ENCODE data around the gene KCNC1. TPM values are rescaled to one million over a fixed set of nuclear protein-coding genes. Genes with fewer than 3 reads are reported as not detected.

The KCNC1 gene
- polyA plus RNA-seq, 1 donor from 2014 or later, result 8.9 TPM

- H3K9me3 ChIP-seq (ENCODE audit: low read length), result no peaks in the 10 kb centered on the region
- H3K27me3 ChIP-seq (ENCODE audit: insufficient read depth, low read depth, low read length), result no peaks in the 10 kb centered on the region
- H3K4me3 ChIP-seq (ENCODE audit: low read length), result no peak overlapping the region
- H3K27ac ChIP-seq (ENCODE audit: low read length), result no peak overlapping the region
- H3K79me2 ChIP-seq (replicated peaks; ENCODE audit: insufficient read depth, low read length), result no peaks in the 10 kb centered on the region
- no peaks in the 10 kb centered on the region for H3K9me2 ChIP-seq (ENCODE audit: insufficient read depth, low read length)
- H3K9ac ChIP-seq (ENCODE audit: low read length), result no peak overlapping the region
- no peaks in the 10 kb centered on the region for H4K20me1 ChIP-seq (ENCODE audit: insufficient read depth)
- TF ChIP-seq, protein P1, sequence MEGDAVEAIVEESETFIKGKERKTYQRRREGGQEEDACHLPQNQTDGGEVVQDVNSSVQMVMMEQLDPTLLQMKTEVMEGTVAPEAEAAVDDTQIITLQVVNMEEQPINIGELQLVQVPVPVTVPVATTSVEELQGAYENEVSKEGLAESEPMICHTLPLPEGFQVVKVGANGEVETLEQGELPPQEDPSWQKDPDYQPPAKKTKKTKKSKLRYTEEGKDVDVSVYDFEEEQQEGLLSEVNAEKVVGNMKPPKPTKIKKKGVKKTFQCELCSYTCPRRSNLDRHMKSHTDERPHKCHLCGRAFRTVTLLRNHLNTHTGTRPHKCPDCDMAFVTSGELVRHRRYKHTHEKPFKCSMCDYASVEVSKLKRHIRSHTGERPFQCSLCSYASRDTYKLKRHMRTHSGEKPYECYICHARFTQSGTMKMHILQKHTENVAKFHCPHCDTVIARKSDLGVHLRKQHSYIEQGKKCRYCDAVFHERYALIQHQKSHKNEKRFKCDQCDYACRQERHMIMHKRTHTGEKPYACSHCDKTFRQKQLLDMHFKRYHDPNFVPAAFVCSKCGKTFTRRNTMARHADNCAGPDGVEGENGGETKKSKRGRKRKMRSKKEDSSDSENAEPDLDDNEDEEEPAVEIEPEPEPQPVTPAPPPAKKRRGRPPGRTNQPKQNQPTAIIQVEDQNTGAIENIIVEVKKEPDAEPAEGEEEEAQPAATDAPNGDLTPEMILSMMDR (IDR thresholded peaks at IDR 0.05; ENCODE audit: poor library complexity, severe bottlenecking), result no peak
- TF ChIP-seq, protein P2, sequence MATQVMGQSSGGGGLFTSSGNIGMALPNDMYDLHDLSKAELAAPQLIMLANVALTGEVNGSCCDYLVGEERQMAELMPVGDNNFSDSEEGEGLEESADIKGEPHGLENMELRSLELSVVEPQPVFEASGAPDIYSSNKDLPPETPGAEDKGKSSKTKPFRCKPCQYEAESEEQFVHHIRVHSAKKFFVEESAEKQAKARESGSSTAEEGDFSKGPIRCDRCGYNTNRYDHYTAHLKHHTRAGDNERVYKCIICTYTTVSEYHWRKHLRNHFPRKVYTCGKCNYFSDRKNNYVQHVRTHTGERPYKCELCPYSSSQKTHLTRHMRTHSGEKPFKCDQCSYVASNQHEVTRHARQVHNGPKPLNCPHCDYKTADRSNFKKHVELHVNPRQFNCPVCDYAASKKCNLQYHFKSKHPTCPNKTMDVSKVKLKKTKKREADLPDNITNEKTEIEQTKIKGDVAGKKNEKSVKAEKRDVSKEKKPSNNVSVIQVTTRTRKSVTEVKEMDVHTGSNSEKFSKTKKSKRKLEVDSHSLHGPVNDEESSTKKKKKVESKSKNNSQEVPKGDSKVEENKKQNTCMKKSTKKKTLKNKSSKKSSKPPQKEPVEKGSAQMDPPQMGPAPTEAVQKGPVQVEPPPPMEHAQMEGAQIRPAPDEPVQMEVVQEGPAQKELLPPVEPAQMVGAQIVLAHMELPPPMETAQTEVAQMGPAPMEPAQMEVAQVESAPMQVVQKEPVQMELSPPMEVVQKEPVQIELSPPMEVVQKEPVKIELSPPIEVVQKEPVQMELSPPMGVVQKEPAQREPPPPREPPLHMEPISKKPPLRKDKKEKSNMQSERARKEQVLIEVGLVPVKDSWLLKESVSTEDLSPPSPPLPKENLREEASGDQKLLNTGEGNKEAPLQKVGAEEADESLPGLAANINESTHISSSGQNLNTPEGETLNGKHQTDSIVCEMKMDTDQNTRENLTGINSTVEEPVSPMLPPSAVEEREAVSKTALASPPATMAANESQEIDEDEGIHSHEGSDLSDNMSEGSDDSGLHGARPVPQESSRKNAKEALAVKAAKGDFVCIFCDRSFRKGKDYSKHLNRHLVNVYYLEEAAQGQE (IDR thresholded peaks at IDR 0.05; ENCODE audit: borderline replicate concordance), result no peak
- TF ChIP-seq TAF1 (IDR thresholded peaks at IDR 0.05; ENCODE audit: low read depth) (no peak), MXI1 (conservative IDR thresholded peaks at IDR 0.05; ENCODE audit: poor library complexity, severe bottlenecking) (no peak), EZH2 (IDR thresholded peaks at IDR 0.05; ENCODE audit: borderline replicate concordance, insufficient read depth, low read length, poor library complexity, severe bottlenecking) (no peak), EP300 (conservative IDR thresholded peaks at IDR 0.05; ENCODE audit: poor library complexity, severe bottlenecking) (no peak), SMC3 (conservative IDR thresholded peaks at IDR 0.05; ENCODE audit: poor library complexity) (no peak), RAD21 (conservative IDR thresholded peaks at IDR 0.05) (no peak), POLR2AphosphoS5 (IDR thresholded peaks at IDR 0.05) (no peak)
- H3F3A ChIP-seq (ENCODE audit: insufficient read depth, low read length, poor library complexity, severe bottlenecking), result no peaks in the 10 kb centered on the region
- H3K4me2 ChIP-seq (ENCODE audit: low read length), result no peak overlapping the region
- H2AFZ ChIP-seq (ENCODE audit: low read depth, low read length), result no peak overlapping the region
- H3K36me3 ChIP-seq (ENCODE audit: insufficient read depth, low read length), result no peaks in the 10 kb centered on the region
These were observed 87.8 kb downstream of the KCNC1 start for GRCh38 chr11:17822401-17822781.

- Histone ChIP-seq H3K27me3 (ENCODE audit: insufficient read depth, low read depth, low read length) (no peaks in the 10 kb centered on the region), H2AFZ (ENCODE audit: low read depth, low read length) (no peak overlapping the region), H3K9me3 (ENCODE audit: low read length) (no peaks in the 10 kb centered on the region), H3K27ac (ENCODE audit: low read length) (no peak overlapping the region), H3K79me2 (replicated peaks; ENCODE audit: insufficient read depth, low read length) (no peaks in the 10 kb centered on the region), H3K4me3 (ENCODE audit: low read length) (no peak overlapping the region), H3K9ac (ENCODE audit: low read length) (no peak overlapping the region), H3K4me2 (ENCODE audit: low read length) (no peak overlapping the region), H3F3A (ENCODE audit: insufficient read depth, low read length, poor library complexity, severe bottlenecking) (no peaks in the 10 kb centered on the region), H3K9me2 (ENCODE audit: insufficient read depth, low read length) (no peaks in the 10 kb centered on the region), H4K20me1 (ENCODE audit: insufficient read depth) (no peaks in the 10 kb centered on the region), H3K36me3 (ENCODE audit: insufficient read depth, low read length) (no peaks in the 10 kb centered on the region)
- TF ChIP-seq RAD21 (conservative IDR thresholded peaks at IDR 0.05) (peak; percentile 43), TAF1 (IDR thresholded peaks at IDR 0.05; ENCODE audit: low read depth) (no peak)
- TF ChIP-seq, protein P2 (IDR thresholded peaks at IDR 0.05; ENCODE audit: borderline replicate concordance), result no peak
- TF ChIP-seq, protein P1 (IDR thresholded peaks at IDR 0.05; ENCODE audit: poor library complexity, severe bottlenecking), result peak; percentile 32
These were observed 92.4 kb downstream of the KCNC1 start for GRCh38 chr11:17827006-17827405.
